GM12878 (cell line): ENCODE data around the gene PUSL1. TPM values are rescaled to one million over a fixed set of nuclear protein-coding genes. Genes with fewer than 3 reads are reported as not detected.

ENCODE experiments used
- ATAC-seq: fragments of 200-7000 bp; cut with Tn5 transposase; 3 replicates; pipeline ENCODE4 v1.9.1; 2020; ENCODE audit warnings: mild to moderate bottlenecking, moderate library complexity
- BruUV-seq: library from RNA; stranded (reverse); fragments of 400-500 nt; replicated peaks from 2 replicates; lab custom pipeline; 2021; lab: Mats Ljungman, UMichigan
- CTCF ChIA-PET: fragments of 300-600 bp; sonication (Branson Sonifier 250); formaldehyde crosslinking; extraction: SDS; loops from one replicate; lab custom pipeline; 2021; ENCODE audit warnings: inconsistent platforms; lab: Yijun Ruan, JAX
- POLR2A ChIA-PET: fragments of 350-600 bp; formaldehyde crosslinking; extraction: SDS; loops from one replicate; lab custom pipeline; 2021; ENCODE audit warnings: inconsistent platforms; lab: Charles Lee
- RAD21 ChIA-PET: fragments of 300-600 bp; sonication (Branson Sonifier 250); formaldehyde crosslinking; loops from one replicate; lab custom pipeline; 2023; ENCODE audit warnings: antibody characterized with exemption; ENCODE audit not compliant: unreplicated experiment; lab: Charles Lee
- SMC1A ChIA-PET: fragments of 300-600 bp; sonication (Branson Sonifier 250); formaldehyde crosslinking; loops from one replicate; lab custom pipeline; 2023; ENCODE audit not compliant: unreplicated experiment, uncharacterized antibody; lab: Charles Lee
- DNase-seq: peaks from one replicate; pipeline ENCODE4 v3.0.0-alpha.2; 2011; ENCODE audit warnings: low read depth, low spot score
- FAIRE-seq: peaks from 3 replicates; lab custom pipeline; 2011; peaks lifted over from hg19 to GRCh38; lab: Jason Lieb, UNC
- H2AFZ ChIP-seq: 2 replicates; pipeline ENCODE4 v1.6.0; 2011; ENCODE audit warnings: low read depth, low read length, control low read depth; ENCODE audit not compliant: control insufficient read depth
- H3K27ac ChIP-seq: 2 replicates; pipeline ENCODE4 v1.5.1; 2011; ENCODE audit warnings: control low read depth; ENCODE audit not compliant: control insufficient read depth, insufficient read depth
- H3K27me3 ChIP-seq, 2 experiments: replicated peaks in 1 of 2; 2 replicates each; pipeline versions ENCODE4 v1.6.0 to v1.6.1; 2011; ENCODE audit warnings: low read length in 1 of 2; ENCODE audit not compliant: control insufficient read depth in 2 of 2, insufficient read depth in 2 of 2
- H3K36me3 ChIP-seq, 2 experiments: 2 replicates each; pipeline ENCODE4 v1.5.1; 2011; ENCODE audit warnings: low read length in 1 of 2; ENCODE audit not compliant: control insufficient read depth in 2 of 2, insufficient read depth in 2 of 2
- H3K4me1 ChIP-seq: 2 replicates; pipeline ENCODE4 v1.6.1; 2011; ENCODE audit warnings: mild to moderate bottlenecking, low read length, moderate library complexity, mixed read lengths; ENCODE audit not compliant: control insufficient read depth, insufficient read depth
- H3K4me2 ChIP-seq: 2 replicates; pipeline ENCODE4 v1.6.0; 2011; ENCODE audit warnings: control low read depth; ENCODE audit not compliant: control insufficient read depth, insufficient read depth
- H3K4me3 ChIP-seq: fragments of 200-600 bp; sonication (generic); 2 replicates; pipeline ENCODE4 v1.5.1; 2016
- H3K79me2 ChIP-seq: 2 replicates; pipeline ENCODE4 v1.6.0; 2011; ENCODE audit warnings: low read length; ENCODE audit not compliant: control insufficient read depth, insufficient read depth
- H3K9ac ChIP-seq: 2 replicates; pipeline ENCODE4 v1.8.0; 2011; ENCODE audit warnings: low read length, control low read depth, mixed read lengths; ENCODE audit not compliant: control insufficient read depth, insufficient read depth
- H3K9me3 ChIP-seq: replicated peaks from 3 replicates; pipeline ENCODE4 v1.5.1; 2011; ENCODE audit warnings: mild to moderate bottlenecking, low read length; ENCODE audit not compliant: control insufficient read depth, insufficient read depth
- H4K20me1 ChIP-seq: 2 replicates; pipeline ENCODE4 v1.6.0; 2011; ENCODE audit not compliant: control insufficient read depth, insufficient read depth
- CBX5 ChIP-seq: sonication (generic); IDR thresholded peaks from 2 replicates; pipeline ENCODE4 v1.6.1; 2016; ENCODE audit warnings: low read depth, moderate library complexity, mild to moderate bottlenecking, inconsistent platforms
- ETV6 ChIP-seq, 2 experiments: fragments of 450-650 bp in 1 of 2; IDR thresholded peaks in 1 of 2; conservative IDR thresholded peaks in 1 of 2; 2 replicates each; pipeline ENCODE4 v1.6.1; 2014; ENCODE audit warnings: antibody characterized with exemption in 1 of 2, borderline replicate concordance in 1 of 2, low read depth in 1 of 2, mild to moderate bottlenecking in 1 of 2, moderate library complexity in 1 of 2
- FOXM1 ChIP-seq: IDR thresholded peaks from 2 replicates; pipeline ENCODE4 v1.6.1; 2012; ENCODE audit warnings: low read depth, mild to moderate bottlenecking, inconsistent platforms, low read length, moderate library complexity
- NR2F1 ChIP-seq: fragments of 450-650 bp; conservative IDR thresholded peaks from 2 replicates; pipeline ENCODE4 v1.6.1; 2017; ENCODE audit warnings: mild to moderate bottlenecking
- PAX5 ChIP-seq: IDR thresholded peaks from 2 replicates; pipeline ENCODE4 v1.6.1; 2011; ENCODE audit warnings: low read depth, low read length, borderline replicate concordance
- RUNX3 ChIP-seq: IDR thresholded peaks from 2 replicates; pipeline ENCODE4 v1.6.1; 2012; ENCODE audit warnings: low read length, inconsistent platforms
- SIX5 ChIP-seq: IDR thresholded peaks from 2 replicates; pipeline ENCODE4 v1.6.1; 2011; ENCODE audit warnings: mild to moderate bottlenecking, low read depth, low read length, moderate library complexity; ENCODE audit not compliant: severe bottlenecking
- WRNIP1 ChIP-seq: IDR thresholded peaks from 2 replicates; pipeline ENCODE4 v1.6.1; 2011; ENCODE audit warnings: low read depth, low read length, improper control_type of control experiment, borderline replicate concordance
- YY1 ChIP-seq: IDR thresholded peaks from 2 replicates; pipeline ENCODE4 v1.6.1; 2011; ENCODE audit warnings: low read depth, mild to moderate bottlenecking, low read length
- ZBTB33 ChIP-seq: fragments of 450-650 bp; IDR thresholded peaks from 2 replicates; pipeline ENCODE4 v1.6.1; 2017; ENCODE audit warnings: mild to moderate bottlenecking
- ZNF687 ChIP-seq: fragments of 450-650 bp; IDR thresholded peaks from 2 replicates; pipeline ENCODE4 v1.6.1; 2017; ENCODE audit warnings: mild to moderate bottlenecking, moderate library complexity
- WGBS: methylation state at CpG from one replicate; pipeline ENCODE4 v1.1.6; 2016; ENCODE audit warnings: low lambda C conversion rate; ENCODE audit not compliant: insufficient replicate concordance, insufficient coverage; ENCODE audit errors: missing lambda C conversion rate; 5-methylcytosine and 5-hydroxymethylcytosine counted together
- in situ Hi-C: fragments of 300-500 bp; cut with MboI; formaldehyde crosslinking; loops from 9 replicates; pipeline ENCODE4 v1.14.3; 2018; ENCODE audit warnings: mixed read lengths
- intact Hi-C: fragments of 100-400 bp; cut with micrococcal nuclease; formaldehyde crosslinking; loops from one replicate; pipeline ENCODE4 v1.14.2; 2022; ENCODE audit not compliant: unreplicated experiment
- polyA plus RNA-seq, 11 experiments: library from polyadenylated mRNA; depleted of rRNA in 4 of 11; unstranded in 6 of 11; stranded (reverse) in 5 of 11; fragments of >200 nt; fragmentation: Nextera tagmentation in 4 of 11; fragmentation: Illumina TruSeq in 1 of 11; extraction: Ambion mirVana in 4 of 11; extraction: Trizol in 1 of 11; gene quantifications; 1 replicate in 1 of 11; 2 replicates in 10 of 11; pipeline versions ENCODE4 v1.2.1 to v1.2.3, GENCODE V29; 2011 to 2016; ENCODE audit warnings: inconsistent platforms in 2 of 11, missing spikeins in 2 of 11, low read depth in 1 of 11
- total RNA-seq, 4 experiments: library from RNA; depleted of rRNA in 3 of 4; stranded (reverse); fragments of >200 nt in 3 of 4; fragmentation: Illumina TruSeq in 1 of 4; extraction: Trizol in 1 of 4; gene quantifications; 2 replicates each; pipeline versions ENCODE4 v1.2.1 to v1.2.3, GENCODE V29; 2013 to 2021

Gene PUSL1
- total and polyA plus RNA-seq, 10 of the 15 experiments (the other 5 are each of a cell fraction or from before 2014, with no cell fraction given) = 0.16 to 28.4 (median 15.1) TPM

DNA sequence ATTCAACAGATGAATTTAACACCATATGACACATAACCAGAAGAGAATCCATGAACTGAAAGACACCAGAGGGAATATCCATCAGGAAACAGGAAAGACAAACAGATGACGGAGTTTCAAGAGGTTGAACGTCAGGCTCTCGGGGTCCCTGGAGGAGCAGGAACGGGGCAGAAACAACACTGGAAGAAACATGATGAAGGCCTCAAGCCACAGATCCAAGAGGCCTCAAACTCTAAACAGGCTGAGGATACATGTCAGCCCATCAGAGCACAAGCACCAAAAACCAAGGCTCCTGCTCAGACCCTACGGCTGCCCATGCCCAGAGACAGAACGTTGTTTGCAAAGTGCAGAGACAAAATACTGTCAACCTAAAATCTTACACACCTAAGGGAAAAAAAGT is 9.0 kb downstream of the PUSL1 start:
- TF ChIP-seq CBX5 (no peak), ZNF687 (no peak), YY1 (no peak), FOXM1 (no peak), ETV6 (conservative IDR thresholded peaks at IDR 0.05 in 1 of 2, IDR thresholded peaks at IDR 0.05 in 1 of 2; ENCODE audit: borderline replicate concordance in 1 of 2, low read depth in 1 of 2) (no peak), WRNIP1 (no peak), NR2F1 (no peak), ZBTB33 (no peak), PAX5 (no peak), RUNX3 (no peak), SIX5 (no peak)
- Histone ChIP-seq H3K9ac (no peak overlapping the region), H3K4me2 (no peak overlapping the region), H3K79me2 (peaks cover 16% of the 10 kb centered on the region), H3K4me3 (no peak overlapping the region), H3K27me3 (no peaks in the 10 kb centered on the region), H4K20me1 (no peaks in the 10 kb centered on the region; the same call in 1 of the 2 replicates), H3K4me1 (no peaks in the 10 kb centered on the region), H2AFZ (no peak overlapping the region), H3K36me3 (peaks cover 3 to 33% of the 10 kb centered on the region in 2 experiments; a peak in 3 of 4 replicates), H3K27ac (no peak overlapping the region), H3K9me3 (no peaks in the 10 kb centered on the region)
- 99% methylated on average over 6 of the region's 6 CpGs for WGBS
- DNase-seq (no peak), FAIRE-seq (no peak), ATAC-seq (no peak)
- intact Hi-C loops = no loop called here
- ChIA-PET RAD21 (no interaction called here), CTCF (no interaction called here), SMC1A (no interaction called here), POLR2A (no interaction called here)
- in situ Hi-C loops = no loop called here
- no TSS peak for BruUV-seq
